ENCODE results near the gene MICU1.
A peak's percentile ranks its signal among the peaks of the same experiment; 100 is the strongest.

MICU1 gene

DNA sequence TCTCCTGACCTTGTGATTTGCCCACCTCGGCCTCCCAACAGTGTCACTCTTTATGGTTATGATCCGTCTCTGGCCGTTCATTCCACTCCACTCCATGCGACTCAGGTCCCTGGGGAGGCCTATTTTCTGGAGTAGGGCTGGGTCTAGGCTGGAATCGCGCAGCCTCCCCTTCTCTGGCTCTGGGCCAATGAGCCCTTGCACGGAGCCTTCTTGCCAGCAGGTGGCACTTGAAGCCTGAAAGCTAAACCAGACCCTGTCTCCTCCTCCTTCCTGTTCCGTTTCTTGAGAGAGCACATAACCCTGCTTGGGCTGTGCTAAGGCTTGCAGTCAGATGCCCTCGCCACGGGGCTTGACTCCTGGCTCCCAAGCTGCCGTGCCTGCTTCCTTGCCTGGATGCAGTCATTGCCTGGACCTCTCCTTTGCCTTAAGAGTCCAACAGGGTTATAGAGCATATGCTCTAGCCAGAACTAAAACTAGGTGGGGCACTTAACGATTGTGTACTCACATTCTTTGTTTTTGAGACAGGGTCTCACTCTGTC, 261.6 kb downstream of the MICU1 start:
- no peaks in the 10 kb centered on the region for H3K9me3 ChIP-seq (ENCODE audit: control insufficient read depth, insufficient read depth, low read length)
- H3K4me2 ChIP-seq (ENCODE audit: low read length), result peak overlapping the region; percentile 68
- H3K4me3 ChIP-seq (ENCODE audit: low read length), result peak overlapping the region; percentile 47
- H3K79me2 ChIP-seq (ENCODE audit: control insufficient read depth, low read length), result no peaks in the 10 kb centered on the region
- no peaks in the 10 kb centered on the region for H3F3A ChIP-seq (ENCODE audit: control insufficient read depth, insufficient read depth)
- H3K9me2 ChIP-seq (replicated peaks; ENCODE audit: control insufficient read depth, low read length), result no peaks in the 10 kb centered on the region
- no peak overlapping the region for H3K27ac ChIP-seq (ENCODE audit: low read depth, low read length)
- H3K27me3 ChIP-seq (ENCODE audit: control insufficient read depth, low read length), result no peaks in the 10 kb centered on the region
- TF ChIP-seq, protein P1, sequence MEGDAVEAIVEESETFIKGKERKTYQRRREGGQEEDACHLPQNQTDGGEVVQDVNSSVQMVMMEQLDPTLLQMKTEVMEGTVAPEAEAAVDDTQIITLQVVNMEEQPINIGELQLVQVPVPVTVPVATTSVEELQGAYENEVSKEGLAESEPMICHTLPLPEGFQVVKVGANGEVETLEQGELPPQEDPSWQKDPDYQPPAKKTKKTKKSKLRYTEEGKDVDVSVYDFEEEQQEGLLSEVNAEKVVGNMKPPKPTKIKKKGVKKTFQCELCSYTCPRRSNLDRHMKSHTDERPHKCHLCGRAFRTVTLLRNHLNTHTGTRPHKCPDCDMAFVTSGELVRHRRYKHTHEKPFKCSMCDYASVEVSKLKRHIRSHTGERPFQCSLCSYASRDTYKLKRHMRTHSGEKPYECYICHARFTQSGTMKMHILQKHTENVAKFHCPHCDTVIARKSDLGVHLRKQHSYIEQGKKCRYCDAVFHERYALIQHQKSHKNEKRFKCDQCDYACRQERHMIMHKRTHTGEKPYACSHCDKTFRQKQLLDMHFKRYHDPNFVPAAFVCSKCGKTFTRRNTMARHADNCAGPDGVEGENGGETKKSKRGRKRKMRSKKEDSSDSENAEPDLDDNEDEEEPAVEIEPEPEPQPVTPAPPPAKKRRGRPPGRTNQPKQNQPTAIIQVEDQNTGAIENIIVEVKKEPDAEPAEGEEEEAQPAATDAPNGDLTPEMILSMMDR (IDR thresholded peaks at IDR 0.05; ENCODE audit: low read depth, low read length, poor library complexity, severe bottlenecking), result peak; percentile 93
- TF ChIP-seq EZH2phosphoT487 (IDR thresholded peaks at IDR 0.05; ENCODE audit: borderline replicate concordance, low read length), result no peak
- H4K20me1 ChIP-seq (ENCODE audit: control insufficient read depth, insufficient read depth, low read depth, low read length), result no peaks in the 10 kb centered on the region
- H3K4me1 ChIP-seq (ENCODE audit: control insufficient read depth, low read length), result peaks cover 6% of the 10 kb centered on the region
- H3K36me3 ChIP-seq (ENCODE audit: control insufficient read depth, low read length), result no peaks in the 10 kb centered on the region

DNA sequence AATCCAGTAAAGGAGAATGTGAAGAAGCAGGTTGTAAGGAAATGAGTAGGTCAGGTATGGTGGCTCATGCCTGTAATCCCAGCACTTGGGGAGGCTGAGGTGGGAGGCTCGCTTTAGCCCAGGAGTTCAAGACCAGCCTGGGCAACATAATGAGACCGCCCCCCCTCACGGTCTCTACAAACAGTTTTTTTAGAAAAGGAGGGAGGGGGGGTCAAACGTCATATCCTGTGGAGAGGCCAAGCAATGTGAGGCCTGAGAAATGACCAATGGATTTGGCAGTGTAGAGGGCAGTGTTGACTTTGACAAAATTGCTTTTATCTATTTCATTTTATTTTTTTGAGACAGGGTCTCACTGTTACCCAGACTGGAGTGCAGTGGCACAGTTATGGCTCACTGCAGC, 268.9 kb downstream of the MICU1 start:
- H3K27ac ChIP-seq (ENCODE audit: low read depth, low read length), result no peak overlapping the region
- no peak overlapping the region for H3K4me3 ChIP-seq (ENCODE audit: low read length)
- H3F3A ChIP-seq (ENCODE audit: control insufficient read depth, insufficient read depth), result no peaks in the 10 kb centered on the region
- TF ChIP-seq, protein P1 (IDR thresholded peaks at IDR 0.05; ENCODE audit: low read depth, low read length, poor library complexity, severe bottlenecking), result no peak
- no peak for TF ChIP-seq EZH2phosphoT487 (IDR thresholded peaks at IDR 0.05; ENCODE audit: borderline replicate concordance, low read length)
- H3K4me2 ChIP-seq (ENCODE audit: low read length), result no peak overlapping the region
- H3K4me1 ChIP-seq (ENCODE audit: control insufficient read depth, low read length), result peaks cover 13% of the 10 kb centered on the region
- H3K36me3 ChIP-seq (ENCODE audit: control insufficient read depth, low read length), result peaks cover 12% of the 10 kb centered on the region
- H3K27me3 ChIP-seq (ENCODE audit: control insufficient read depth, low read length), result no peaks in the 10 kb centered on the region
- H3K9me2 ChIP-seq (replicated peaks; ENCODE audit: control insufficient read depth, low read length), result no peaks in the 10 kb centered on the region
- H4K20me1 ChIP-seq (ENCODE audit: control insufficient read depth, insufficient read depth, low read depth, low read length), result 0 out of 2 replicates have a peak, but pooled peaks cover 4% of the 10 kb centered on the region
- no peaks in the 10 kb centered on the region for H3K9me3 ChIP-seq (ENCODE audit: control insufficient read depth, insufficient read depth, low read length)
- H3K79me2 ChIP-seq (ENCODE audit: control insufficient read depth, low read length), result peaks cover 24% of the 10 kb centered on the region

DNA sequence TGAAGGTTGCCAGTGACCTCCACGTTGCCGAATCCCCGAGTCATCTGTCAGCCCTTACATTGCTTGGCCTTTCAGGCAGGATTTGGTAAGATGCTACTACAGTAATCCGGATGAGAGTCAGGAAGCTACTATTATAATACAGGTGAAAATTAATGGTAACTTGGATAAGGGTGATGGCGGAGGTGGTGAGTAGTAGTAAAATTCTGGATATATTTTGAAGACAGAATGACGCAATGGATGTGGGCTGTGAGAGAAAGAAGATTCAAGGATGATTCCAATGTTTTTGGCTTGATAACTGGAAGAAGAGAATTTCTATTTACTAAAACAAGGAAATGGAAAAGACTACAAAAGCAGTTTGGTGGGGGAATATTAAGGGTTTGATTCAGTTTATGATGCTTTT, 269.8 kb downstream of the MICU1 start:
- Histone ChIP-seq H3K27me3 (ENCODE audit: control insufficient read depth, low read length) (no peaks in the 10 kb centered on the region), H3K4me3 (ENCODE audit: low read length) (no peak overlapping the region), H3K27ac (ENCODE audit: low read depth, low read length) (no peak overlapping the region), H3K4me1 (ENCODE audit: control insufficient read depth, low read length) (peaks cover 13% of the 10 kb centered on the region), H3K9me3 (ENCODE audit: control insufficient read depth, insufficient read depth, low read length) (no peaks in the 10 kb centered on the region), H3K79me2 (ENCODE audit: control insufficient read depth, low read length) (peaks cover 33% of the 10 kb centered on the region), H4K20me1 (ENCODE audit: control insufficient read depth, insufficient read depth, low read depth, low read length) (0 out of 2 replicates have a peak, but pooled peaks cover 4% of the 10 kb centered on the region), H3K9me2 (replicated peaks; ENCODE audit: control insufficient read depth, low read length) (no peaks in the 10 kb centered on the region), H3K36me3 (ENCODE audit: control insufficient read depth, low read length) (peaks cover 12% of the 10 kb centered on the region), H3K4me2 (ENCODE audit: low read length) (no peak overlapping the region), H3F3A (ENCODE audit: control insufficient read depth, insufficient read depth) (no peaks in the 10 kb centered on the region)
- TF ChIP-seq, protein P1 (IDR thresholded peaks at IDR 0.05; ENCODE audit: low read depth, low read length, poor library complexity, severe bottlenecking), result no peak
- TF ChIP-seq EZH2phosphoT487 (IDR thresholded peaks at IDR 0.05; ENCODE audit: borderline replicate concordance, low read length), result no peak
